Adrenal gland (tissue), 12 donors: ENCODE results near the gene TRPV5. TPM values are rescaled to one million over a fixed set of nuclear protein-coding genes. Genes with fewer than 3 reads are reported as not detected.

Experiments used
- DNase-seq, 7 donors: peaks; one replicate each; pipeline ENCODE4 v3.0.0-alpha.2; 2019 to 2020
- H3K27ac ChIP-seq, 5 donors: fragments of 200-600 bp; sonication (generic) in 4 of 5; 1 replicate in 3 of 5; 2 replicates in 2 of 5; pipeline versions ENCODE4 v1.5.1 to v1.8.0; 2016 to 2020; ENCODE audit warnings: mild to moderate bottlenecking in 1 of 5
- H3K27me3 ChIP-seq: fragments of 200-600 bp; 2 replicates; pipeline ENCODE4 v1.8.0; 2021
- H3K36me3 ChIP-seq, 2 donors: fragments of 200-600 bp; replicated peaks in 1 of 2; 1 replicate in 1 of 2; 2 replicates in 1 of 2; pipeline versions ENCODE4 v1.5.1 to v1.8.0; 2018 to 2022
- H3K4me1 ChIP-seq, 2 donors: fragments of 200-600 bp; replicated peaks in 1 of 2; 1 replicate in 1 of 2; 2 replicates in 1 of 2; pipeline versions ENCODE4 v1.5.1 to v1.8.0; 2018 to 2021
- H3K4me3 ChIP-seq, 4 donors: fragments of 200-600 bp; sonication (generic) in 3 of 4; one replicate each; pipeline ENCODE4 v1.5.1; 2016 to 2018
- H3K9me3 ChIP-seq, 3 donors: fragments of 200-600 bp; sonication (generic) in 1 of 3; replicated peaks in 1 of 3; 1 replicate in 2 of 3; 2 replicates in 1 of 3; pipeline versions ENCODE4 v1.5.1 to v1.8.0; 2016 to 2021
- POLR2A ChIP-seq, 2 donors: fragments of 450-650 bp; IDR thresholded peaks; one replicate each; pipeline ENCODE4 v1.6.1; 2017; ENCODE audit warnings: antibody characterized with exemption in 2 of 2, mild to moderate bottlenecking in 2 of 2, moderate library complexity in 1 of 2
- WGBS, 4 donors: extraction: QIAGEN DNeasy Blood & Tissue Kit in 2 of 4; methylation state at CpG; one replicate each; pipeline versions ENCODE4 v1.1.5 to v1.1.7; 2013 to 2017; 5-methylcytosine and 5-hydroxymethylcytosine counted together
- intact Hi-C, 2 donors: fragments of 100-400 bp; cut with DNase I; formaldehyde crosslinking; loops; one replicate each; pipeline versions ENCODE4 v1.14.1 to v1.15.0; 2022 to 2023
- polyA plus RNA-seq, 3 donors: library from polyadenylated mRNA; stranded (reverse); fragments of 200-250 nt in 2 of 3; fragments of 350-450 nt in 1 of 3; fragmentation: Illumina TruSeq in 1 of 3; extraction: RNeasy Lipid Tissue Mini Kit (QIAGEN cat#74804) in 1 of 3; gene quantifications; one replicate each; pipeline ENCODE4 v1.2.3, GENCODE V29; 2013 to 2014
- total RNA-seq, 9 donors: library from RNA; depleted of rRNA in 4 of 9; stranded (reverse); fragments of >200 nt in 4 of 9; fragments of 120-200 nt in 1 of 9; fragmentation: NEBNext Ultra II Directional in 1 of 9; extraction: Animal tissue kit (Norgen Biotek cat#: 25700) in 1 of 9; gene quantifications; one replicate each; pipeline versions ENCODE4 v1.1.0 to v1.2.4, GENCODE V29; 2013 to 2023
- TF ChIP-seq, protein P1 (sequence below), 6 experiments: fragments of 450-650 bp in 4 of 6; fragments of 200-600 bp in 2 of 6; sonication (generic) in 1 of 6; IDR thresholded peaks; 1 replicate in 5 of 6; 2 replicates in 1 of 6; pipeline versions ENCODE4 v1.5.1 to v1.8.0; 2016 to 2021; ENCODE audit warnings: antibody characterized with exemption in 6 of 6, mild to moderate bottlenecking in 2 of 6, moderate library complexity in 1 of 6
- donor health status: healthy with polysubstance abuse.
- donor health status: Bipolar disorder and iron deficiency.
- donor health status: DM: yes; HTN: yes; CAD: no.
- donor health status: DM: no; HTN: no; CAD: no.
- donor health status: DM: no; HTN: no; CAD: no.
- donor health status: DM: yes; HTN: yes; CAD: no.

TRPV5 gene
- total and polyA plus RNA-seq, 12 donors = not detected

DNA sequence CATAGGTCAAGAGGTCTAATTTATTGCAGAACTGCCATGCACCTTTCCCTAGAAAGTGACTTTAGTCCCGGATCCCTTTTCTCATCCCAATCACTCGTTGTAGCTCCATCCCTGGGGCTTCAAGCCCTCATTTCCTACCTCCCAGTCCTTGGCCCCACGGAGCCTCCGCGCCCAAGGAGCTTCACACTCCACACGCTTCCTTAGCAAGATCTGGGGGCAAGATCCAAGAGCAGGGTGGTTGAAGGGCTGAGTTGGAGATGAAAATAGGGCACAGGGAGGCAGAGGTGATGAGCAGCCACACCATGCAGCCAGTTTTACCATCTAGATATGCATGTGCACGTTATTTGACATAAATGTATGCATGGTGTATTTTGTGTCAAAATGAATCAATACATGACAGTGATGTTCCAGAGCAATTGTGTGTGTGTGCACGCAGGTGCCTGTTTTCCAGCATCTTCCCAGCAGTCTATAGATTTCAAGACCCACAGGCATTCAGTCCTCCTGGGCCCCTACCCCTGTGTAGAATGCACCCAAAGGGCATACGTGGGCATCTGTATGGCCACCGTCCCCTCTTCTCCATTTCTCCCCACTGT lies 42.0 kb downstream of the TRPV5 start:
- Histone ChIP-seq H3K4me3 (no peak overlapping the region), H3K36me3 (no peaks in the 10 kb centered on the region), H3K4me1 (no peaks in the 10 kb centered on the region), H3K27ac (no peak overlapping the region), H3K27me3 (no peaks in the 10 kb centered on the region), H3K9me3 (no peaks in the 10 kb centered on the region)
- intact Hi-C loops = no loop called here
- no peak for DNase-seq
- WGBS, 4 donors = 72 to 83% (median 76%) methylated on average over 10 of the region's 10 CpGs
- no peak for TF ChIP-seq POLR2A (IDR thresholded peaks at IDR 0.05)
- TF ChIP-seq, protein P1, sequence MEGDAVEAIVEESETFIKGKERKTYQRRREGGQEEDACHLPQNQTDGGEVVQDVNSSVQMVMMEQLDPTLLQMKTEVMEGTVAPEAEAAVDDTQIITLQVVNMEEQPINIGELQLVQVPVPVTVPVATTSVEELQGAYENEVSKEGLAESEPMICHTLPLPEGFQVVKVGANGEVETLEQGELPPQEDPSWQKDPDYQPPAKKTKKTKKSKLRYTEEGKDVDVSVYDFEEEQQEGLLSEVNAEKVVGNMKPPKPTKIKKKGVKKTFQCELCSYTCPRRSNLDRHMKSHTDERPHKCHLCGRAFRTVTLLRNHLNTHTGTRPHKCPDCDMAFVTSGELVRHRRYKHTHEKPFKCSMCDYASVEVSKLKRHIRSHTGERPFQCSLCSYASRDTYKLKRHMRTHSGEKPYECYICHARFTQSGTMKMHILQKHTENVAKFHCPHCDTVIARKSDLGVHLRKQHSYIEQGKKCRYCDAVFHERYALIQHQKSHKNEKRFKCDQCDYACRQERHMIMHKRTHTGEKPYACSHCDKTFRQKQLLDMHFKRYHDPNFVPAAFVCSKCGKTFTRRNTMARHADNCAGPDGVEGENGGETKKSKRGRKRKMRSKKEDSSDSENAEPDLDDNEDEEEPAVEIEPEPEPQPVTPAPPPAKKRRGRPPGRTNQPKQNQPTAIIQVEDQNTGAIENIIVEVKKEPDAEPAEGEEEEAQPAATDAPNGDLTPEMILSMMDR (IDR thresholded peaks at IDR 0.05) = no peak

DNA sequence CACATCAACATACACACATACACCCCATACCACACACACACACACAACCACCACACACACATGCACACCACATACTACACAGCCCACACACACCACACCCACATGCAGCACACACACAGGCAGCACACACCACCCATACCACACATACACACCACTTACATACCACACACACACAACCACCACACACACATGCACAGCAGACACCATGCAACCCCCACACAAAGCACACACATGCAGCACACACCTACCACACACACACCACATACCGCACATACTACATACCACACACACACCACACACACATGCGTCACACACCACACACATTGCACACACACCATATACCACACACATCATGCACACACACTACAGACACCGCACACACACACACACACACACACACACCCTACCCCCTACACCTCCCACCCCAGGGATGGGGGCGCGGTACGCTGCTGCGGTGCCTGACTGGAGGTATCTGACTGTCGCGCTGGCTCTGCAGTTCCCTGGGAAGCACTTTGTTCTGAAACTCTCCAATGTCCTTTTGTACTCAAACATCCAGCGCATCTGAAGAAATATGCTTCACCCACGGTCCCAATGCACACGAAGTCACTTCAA lies 42.6 kb downstream of the TRPV5 start:
- Histone ChIP-seq H3K4me3 (no peak overlapping the region), H3K4me1 (no peaks in the 10 kb centered on the region), H3K9me3 (no peaks in the 10 kb centered on the region), H3K27me3 (no peaks in the 10 kb centered on the region), H3K36me3 (no peaks in the 10 kb centered on the region), H3K27ac (no peak overlapping the region)
- TF ChIP-seq POLR2A (IDR thresholded peaks at IDR 0.05) = no peak
- 78 to 81% (median 81%) methylated on average over 12 of the region's 12 CpGs for WGBS, 4 donors
- intact Hi-C loops = no loop called here
- peak in 2 of 7 donors; percentile 13 to 25 for DNase-seq

DNA sequence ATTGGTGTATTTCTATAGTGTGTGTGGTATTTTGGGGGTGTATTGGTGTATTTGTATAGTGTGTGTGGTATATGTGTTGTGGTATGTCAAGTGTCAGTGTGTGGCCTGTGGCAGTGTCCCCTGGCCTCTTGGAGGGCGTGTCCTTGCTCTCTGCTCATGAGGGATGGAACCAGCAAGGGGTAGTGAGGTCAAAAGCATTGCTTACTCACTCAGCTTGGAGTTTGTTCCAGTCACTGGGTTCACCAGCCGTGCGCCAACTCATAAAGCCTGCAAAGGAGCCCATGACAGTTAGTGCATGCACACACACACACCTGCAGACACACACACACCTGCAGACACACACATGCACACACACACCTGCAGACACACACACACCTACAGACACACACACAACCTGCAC lies 43.7 kb downstream of the TRPV5 start:
- H3K9me3 ChIP-seq = no peaks in the 10 kb centered on the region
- no peaks in the 10 kb centered on the region for H3K36me3 ChIP-seq
- H3K27me3 ChIP-seq = no peaks in the 10 kb centered on the region
- TF ChIP-seq, protein P1 (IDR thresholded peaks at IDR 0.05) = no peak
- no peak for TF ChIP-seq POLR2A (IDR thresholded peaks at IDR 0.05)
- no peaks in the 10 kb centered on the region for H3K4me1 ChIP-seq
- no peak overlapping the region for H3K27ac ChIP-seq
- 27 to 83% (median 49%) methylated on average over 2 to 3 of the region's 3 CpGs for WGBS, 4 donors
- peak in 2 of 7 donors; percentile 9 to 14 for DNase-seq
- intact Hi-C loops = no loop called here
- no peak overlapping the region for H3K4me3 ChIP-seq

DNA sequence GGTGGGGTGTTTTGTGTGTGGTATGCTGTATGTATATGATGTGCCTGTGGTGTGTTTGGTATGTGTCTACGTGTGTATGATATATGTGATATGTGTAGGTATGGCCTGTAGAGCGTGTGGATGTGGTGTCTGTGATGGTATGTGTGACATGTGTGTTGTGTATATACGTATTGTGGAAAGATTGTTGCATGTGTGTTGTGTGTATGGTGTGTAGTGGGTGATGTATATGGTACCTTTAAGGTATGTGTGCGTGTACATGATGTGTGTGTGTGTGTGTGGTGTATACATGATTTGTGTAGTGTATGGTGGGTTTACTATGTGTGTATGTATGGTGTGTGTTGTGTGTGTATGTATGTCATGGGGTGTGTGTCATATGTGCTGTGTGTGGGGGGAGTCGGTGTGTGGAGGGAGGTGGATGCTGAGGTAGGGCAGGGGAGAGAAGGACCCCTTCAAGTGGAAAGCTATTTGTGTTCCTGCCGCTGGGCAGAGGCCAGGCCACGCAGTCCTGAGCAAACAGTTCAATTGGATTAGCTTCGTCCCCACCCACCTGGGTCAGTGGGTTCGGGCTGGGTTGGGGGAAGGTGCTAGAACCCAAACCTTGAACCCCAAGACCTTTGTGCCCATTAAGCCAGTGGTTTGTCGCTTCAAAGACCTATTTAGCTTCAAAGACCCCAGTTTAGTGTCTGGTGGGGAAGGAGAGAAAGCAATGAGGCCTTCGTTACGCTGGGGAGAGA lies 46.1 kb downstream of the TRPV5 start:
- Histone ChIP-seq H3K27ac (no peak overlapping the region), H3K4me3 (no peak overlapping the region), H3K9me3 (no peaks in the 10 kb centered on the region), H3K36me3 (no peaks in the 10 kb centered on the region), H3K27me3 (no peaks in the 10 kb centered on the region), H3K4me1 (no peaks in the 10 kb centered on the region)
- peak in 1 of 7 donors; percentile 8 for DNase-seq
- 77 to 89% (median 83%) methylated on average over 12 of the region's 12 CpGs for WGBS, 4 donors
- TF ChIP-seq POLR2A (IDR thresholded peaks at IDR 0.05) = no peak
- TF ChIP-seq, protein P1 (IDR thresholded peaks at IDR 0.05) = no peak
- intact Hi-C loops = no loop called here
